ENCODE data around the gene CD151.

CD151 gene

GRCh38 chr11:832529-833113 lies at the start of gene CD151:
Gene CD151 (plus strand): TSS chr11:832952. CDS start chr11:836070, 3,118 bp downstream.
- DNase-seq, result no peak

GRCh38 chr11:783581-784015 lies 49.2 kb upstream of the CD151 start:
- DNase-seq, result peak; percentile 87

GRCh38 chr11:786235-787083 lies 46.3 kb upstream of the CD151 start:
- no peak for DNase-seq

- no peak for DNase-seq
Observed at GRCh38 chr11:787084-787675, 45.6 kb upstream of the CD151 start.

GRCh38 chr11:788009-788640 lies 44.6 kb upstream of the CD151 start:
- no peak for DNase-seq

GRCh38 chr11:788953-789940 lies 43.5 kb upstream of the CD151 start:
- no peak for DNase-seq

GRCh38 chr11:789943-790342 lies 42.8 kb upstream of the CD151 start, which contains the start of gene CEND1:
Gene CEND1 (minus strand): TSS chr11:790090. CDS start chr11:788576, 1,514 bp downstream.
- no peak for DNase-seq

GRCh38 chr11:790721-791564 lies 41.8 kb upstream of the CD151 start:
- DNase-seq, result peak; percentile 94

GRCh38 chr11:791658-792534 lies 40.9 kb upstream of the CD151 start:
- no peak for DNase-seq

GRCh38 chr11:792535-792821 lies 40.3 kb upstream of the CD151 start:
- no peak for DNase-seq

GRCh38 chr11:792873-793272 lies 39.9 kb upstream of the CD151 start:
- DNase-seq, result no peak

- DNase-seq, result no peak
Observed at GRCh38 chr11:793556-793955, 39.2 kb upstream of the CD151 start.

- DNase-seq, result no peak
Observed at GRCh38 chr11:794013-794765, 38.6 kb upstream of the CD151 start.

- peak; percentile 86 for DNase-seq
Observed at GRCh38 chr11:794766-795633, 37.8 kb upstream of the CD151 start.

- DNase-seq, result peak; percentile 96
Observed at GRCh38 chr11:795634-796564, 36.9 kb upstream of the CD151 start.

GRCh38 chr11:796565-797295 lies 36.0 kb upstream of the CD151 start:
- no peak for DNase-seq

Measured in 8988T (cell line).